ENCODE data around the gene PDE8A. TPM values are rescaled to one million over a fixed set of nuclear protein-coding genes. Genes with fewer than 3 reads are reported as not detected.
A peak's percentile ranks its signal among the peaks of the same experiment; 100 is the strongest.

PDE8A gene
- total RNA-seq, 1 experiment from 2014 or later: 32.0 TPM

- Mint-ChIP-seq H3K4me3 (ENCODE audit: unreplicated experiment) (no peak overlapping the region), H3K36me3 (ENCODE audit: insufficient read depth, unreplicated experiment) (no peaks in the 10 kb centered on the region), H3K27me3 (ENCODE audit: insufficient read depth, unreplicated experiment) (no peaks in the 10 kb centered on the region), H3K4me1 (ENCODE audit: low read depth, unreplicated experiment) (peaks cover 18% of the 10 kb centered on the region), H3K27ac (ENCODE audit: unreplicated experiment) (no peak overlapping the region), H3K9me3 (ENCODE audit: unreplicated experiment) (peaks cover 15% of the 10 kb centered on the region)
- POLR2A ChIA-PET: no interaction called here
- Histone ChIP-seq H3K36me3 (ENCODE audit: control insufficient read depth, insufficient read depth, low read length) (no peaks in the 10 kb centered on the region), H3K27me3 (replicated peaks; ENCODE audit: control insufficient read depth, insufficient read depth, low read length) (no peaks in the 10 kb centered on the region), H3K4me3 (ENCODE audit: low read depth, low read length) (no peak overlapping the region), H3K4me1 (peaks cover 9% of the 10 kb centered on the region), H3K9me3 (no peaks in the 10 kb centered on the region; the same call in 1 of the 2 replicates)
- CTCF ChIA-PET: interaction anchor here (0.6 kb wide), 1 partner anchor 128 kb away, joined by 3 read pairs; no protein-coding TSS in a partner anchor
- no TSS peak for BruUV-seq (replicated peaks)
- no peak for TF ChIP-seq CTCF (IDR thresholded peaks at IDR 0.05; ENCODE audit: insufficient read depth in 1 of 2, low read depth in 1 of 2, low read length in 1 of 2, severe bottlenecking in 1 of 2, unreplicated experiment in 1 of 2)
- intact Hi-C loops (cut with micrococcal nuclease; ENCODE audit: unreplicated experiment): no loop called here
- DNase-seq: no peak
Measured at GRCh38 chr15:84961707-84962106, 19.9 kb upstream of the PDE8A start.

GRCh38 chr15:84962955-84963354, 18.7 kb upstream of the PDE8A start:
- Histone ChIP-seq H3K9me3 (no peaks in the 10 kb centered on the region; the same call in 1 of the 2 replicates), H3K36me3 (ENCODE audit: control insufficient read depth, insufficient read depth, low read length) (no peaks in the 10 kb centered on the region), H3K27me3 (replicated peaks; ENCODE audit: control insufficient read depth, insufficient read depth, low read length) (no peaks in the 10 kb centered on the region), H3K4me3 (ENCODE audit: low read depth, low read length) (no peak overlapping the region), H3K4me1 (peaks cover 9% of the 10 kb centered on the region)
- Mint-ChIP-seq H3K27ac (ENCODE audit: unreplicated experiment) (no peak overlapping the region), H3K27me3 (ENCODE audit: insufficient read depth, unreplicated experiment) (no peaks in the 10 kb centered on the region), H3K4me3 (ENCODE audit: unreplicated experiment) (no peak overlapping the region), H3K4me1 (ENCODE audit: low read depth, unreplicated experiment) (peaks cover 18% of the 10 kb centered on the region), H3K36me3 (ENCODE audit: insufficient read depth, unreplicated experiment) (no peaks in the 10 kb centered on the region), H3K9me3 (ENCODE audit: unreplicated experiment) (peaks cover 15% of the 10 kb centered on the region)
- no TSS peak for BruUV-seq (replicated peaks)
- POLR2A ChIA-PET: no interaction called here
- TF ChIP-seq CTCF (IDR thresholded peaks at IDR 0.05; ENCODE audit: insufficient read depth in 1 of 2, low read depth in 1 of 2, low read length in 1 of 2, severe bottlenecking in 1 of 2, unreplicated experiment in 1 of 2): no peak
- intact Hi-C loops (cut with micrococcal nuclease; ENCODE audit: unreplicated experiment): no loop called here
- CTCF ChIA-PET: interaction anchor here (0.6 kb wide), 1 partner anchor 563 kb away, joined by 3 read pairs; no protein-coding TSS in a partner anchor
- DNase-seq: no peak

- no peak for TF ChIP-seq CTCF (IDR thresholded peaks at IDR 0.05; ENCODE audit: insufficient read depth in 1 of 2, low read depth in 1 of 2, low read length in 1 of 2, severe bottlenecking in 1 of 2, unreplicated experiment in 1 of 2)
- Mint-ChIP-seq H3K36me3 (ENCODE audit: insufficient read depth, unreplicated experiment) (no peaks in the 10 kb centered on the region), H3K27ac (ENCODE audit: unreplicated experiment) (peak overlapping the region; percentile 59), H3K9me3 (ENCODE audit: unreplicated experiment) (peaks cover 15% of the 10 kb centered on the region), H3K4me1 (ENCODE audit: low read depth, unreplicated experiment) (peaks cover 3% of the 10 kb centered on the region), H3K4me3 (ENCODE audit: unreplicated experiment) (no peak overlapping the region), H3K27me3 (ENCODE audit: insufficient read depth, unreplicated experiment) (no peaks in the 10 kb centered on the region)
- Histone ChIP-seq H3K9me3 (no peaks in the 10 kb centered on the region; the same call in 1 of the 2 replicates), H3K36me3 (ENCODE audit: control insufficient read depth, insufficient read depth, low read length) (no peaks in the 10 kb centered on the region), H3K4me3 (ENCODE audit: low read depth, low read length) (no peak overlapping the region), H3K27me3 (replicated peaks; ENCODE audit: control insufficient read depth, insufficient read depth, low read length) (no peaks in the 10 kb centered on the region), H3K4me1 (no peaks in the 10 kb centered on the region)
- ChIA-PET POLR2A (no interaction called here), CTCF (no interaction called here)
- no TSS peak for BruUV-seq (replicated peaks)
- DNase-seq: no peak
- intact Hi-C loops (cut with micrococcal nuclease; ENCODE audit: unreplicated experiment): no loop called here
Measured at GRCh38 chr15:84967380-84967779, 14.3 kb upstream of the PDE8A start.
